HG02852 (cell line): ENCODE results near the gene TMEM139.

Experiments
- ATAC-seq: cut with Tn5 transposase; IDR thresholded peaks from one replicate; pipeline ENCODE4 v1.9.1; 2021; ENCODE audit warnings: mild to moderate bottlenecking, moderate library complexity; ENCODE audit not compliant: unreplicated experiment

Gene TMEM139

DNA sequence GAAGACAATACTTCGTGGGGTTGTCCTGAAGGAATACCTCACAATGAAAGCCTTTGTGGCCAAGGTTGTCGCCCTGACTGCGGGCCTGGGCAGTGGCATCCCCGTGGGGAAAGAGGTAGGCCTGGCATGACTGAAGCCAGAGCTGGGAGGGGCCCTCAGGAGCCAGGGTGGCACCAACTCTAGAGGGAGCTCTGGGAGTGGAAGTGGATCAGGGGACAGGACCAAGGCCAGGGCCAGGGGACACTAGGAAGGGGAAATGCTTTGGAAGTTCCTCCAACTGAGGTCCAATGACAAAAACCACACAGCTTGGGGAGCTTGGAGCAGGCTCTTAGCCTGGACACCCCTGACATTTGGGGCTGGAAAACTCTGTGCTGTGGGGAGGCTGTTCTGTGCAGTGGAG, 37.0 kb downstream of the TMEM139 start:
- no peak for ATAC-seq

DNA sequence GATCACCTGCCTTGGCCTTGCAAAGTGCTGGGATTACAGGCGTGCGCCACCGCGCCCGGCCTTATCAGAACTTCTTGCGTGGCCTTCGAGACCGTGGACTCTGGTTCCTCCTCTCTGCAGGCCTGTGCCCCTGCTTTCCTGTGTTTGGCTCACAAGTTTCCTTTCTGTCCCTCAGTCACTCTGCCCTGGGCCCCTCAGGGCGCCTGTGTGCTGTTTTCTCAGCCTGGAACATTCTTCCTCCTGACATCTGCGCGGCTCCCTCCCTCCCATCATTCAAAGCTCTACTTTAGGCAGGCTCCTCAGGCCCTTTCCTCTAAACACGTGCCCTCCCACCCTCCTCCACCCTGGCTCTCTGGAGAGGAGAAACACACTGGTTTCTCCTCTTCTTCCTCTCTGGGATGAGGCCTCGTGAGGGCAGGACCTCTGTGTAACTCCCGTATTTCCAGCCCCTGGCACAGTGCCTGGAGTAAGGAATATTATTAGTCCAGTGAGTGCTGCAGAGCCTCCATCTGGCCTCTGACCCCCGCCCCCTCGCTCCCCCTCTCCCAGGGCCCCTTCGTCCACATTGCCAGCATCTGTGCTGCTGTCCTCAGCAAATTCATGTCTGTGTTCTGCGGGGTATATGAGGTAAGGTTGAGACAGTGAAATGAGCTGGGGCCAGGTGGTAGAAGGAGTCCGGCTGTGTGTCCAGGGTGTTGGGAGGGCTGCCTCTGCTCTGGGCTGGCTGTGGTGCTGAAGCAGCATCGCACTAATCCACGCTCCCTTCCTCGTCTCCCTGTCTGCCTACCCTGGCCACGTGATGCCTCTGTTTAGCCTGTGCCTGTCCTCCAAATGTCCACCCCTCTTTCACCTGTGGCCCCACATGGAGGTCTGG, 38.2 kb downstream of the TMEM139 start:
- ATAC-seq, result no peak

DNA sequence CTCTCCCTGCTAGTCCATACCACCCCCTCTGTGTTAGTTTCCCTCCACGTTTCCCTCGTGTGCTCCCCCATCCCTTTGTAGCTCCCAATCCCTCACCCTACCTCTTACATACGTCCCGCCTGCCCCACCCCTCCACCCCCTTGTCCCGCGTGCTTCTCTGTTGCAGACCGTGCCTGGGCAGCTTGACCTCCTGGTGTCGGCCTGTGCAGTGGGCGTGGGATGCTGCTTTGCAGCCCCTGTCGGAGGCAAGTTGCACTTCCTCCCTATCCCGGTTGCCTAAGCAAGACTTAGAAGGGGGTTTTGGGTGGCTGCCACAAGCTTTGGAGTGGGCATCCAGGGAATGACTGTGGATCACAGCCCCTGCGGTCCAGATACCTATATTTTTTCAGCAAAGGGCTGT, 38.9 kb downstream of the TMEM139 start:
- ATAC-seq, result no peak

DNA sequence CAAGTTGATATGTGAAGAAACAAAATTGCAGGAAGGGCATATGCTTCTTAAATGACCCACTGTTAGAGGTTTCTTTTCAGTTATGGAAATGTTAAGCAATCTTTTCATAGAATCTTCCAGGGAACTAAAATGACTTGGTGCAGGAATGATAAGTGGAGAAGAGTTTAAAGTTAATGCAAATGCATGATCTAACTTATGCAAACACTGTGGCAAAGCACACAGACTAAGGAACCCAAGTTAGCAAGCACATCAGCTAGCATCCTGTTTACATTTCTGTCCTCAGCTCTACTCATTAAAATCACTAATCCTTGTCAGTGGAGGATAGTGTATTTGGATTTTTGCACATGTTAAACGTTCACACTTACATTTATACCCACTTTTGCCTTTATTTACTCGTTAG, 40.5 kb downstream of the TMEM139 start:
- ATAC-seq, result no peak

DNA sequence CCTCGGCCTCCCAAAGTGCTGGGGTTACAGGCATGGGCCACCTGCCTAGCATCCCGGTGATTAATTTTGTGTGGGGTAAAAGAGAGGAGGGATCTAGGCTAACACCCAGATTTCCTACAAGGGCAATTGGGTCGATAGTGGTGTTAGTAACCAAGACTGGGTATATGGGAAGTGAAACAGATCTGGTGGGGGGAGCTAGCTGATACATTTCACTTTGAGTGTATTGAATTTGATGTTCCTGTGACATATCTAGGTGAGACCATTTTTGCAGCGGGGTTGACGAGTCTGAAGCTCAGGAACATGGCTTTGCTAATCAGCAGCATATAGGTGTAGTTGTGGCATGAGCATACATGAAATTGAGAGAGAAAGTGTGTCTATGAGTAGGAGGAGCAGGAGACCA, 43.1 kb downstream of the TMEM139 start:
- ATAC-seq, result peak; percentile 61

DNA sequence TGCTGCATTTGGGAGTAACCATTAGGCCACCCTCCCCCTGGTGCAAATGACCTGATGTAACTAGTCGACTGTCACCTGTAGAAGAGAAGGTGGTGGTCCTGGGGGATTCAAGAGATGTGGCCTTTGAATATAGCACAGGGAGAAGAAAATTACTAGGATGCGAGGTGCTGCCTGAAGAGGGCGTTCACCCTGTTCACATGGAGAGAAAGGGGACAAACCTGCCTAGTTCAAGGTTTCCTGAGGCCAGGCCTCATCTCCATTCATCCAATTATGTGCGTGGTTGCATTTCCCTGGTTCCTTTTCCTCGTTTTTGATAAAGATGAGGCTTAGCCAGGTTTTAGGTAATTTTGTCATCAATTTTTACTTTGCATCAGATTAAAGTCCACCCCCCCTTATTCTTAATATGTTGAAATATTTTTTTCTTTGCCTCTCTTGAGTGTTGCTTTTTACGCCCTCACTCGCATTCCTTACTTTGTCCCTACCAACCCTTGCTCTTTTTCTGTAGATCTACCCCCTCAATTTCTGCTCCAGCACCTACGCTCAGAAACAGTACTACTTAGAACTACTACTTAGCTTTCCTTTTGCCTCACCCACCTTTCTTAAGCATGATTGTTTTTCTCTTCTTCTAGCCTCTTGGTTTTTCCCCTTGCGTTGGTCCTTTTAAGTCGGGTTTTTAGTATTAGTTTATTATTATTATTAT, 44.9 kb downstream of the TMEM139 start:
- no peak for ATAC-seq

DNA sequence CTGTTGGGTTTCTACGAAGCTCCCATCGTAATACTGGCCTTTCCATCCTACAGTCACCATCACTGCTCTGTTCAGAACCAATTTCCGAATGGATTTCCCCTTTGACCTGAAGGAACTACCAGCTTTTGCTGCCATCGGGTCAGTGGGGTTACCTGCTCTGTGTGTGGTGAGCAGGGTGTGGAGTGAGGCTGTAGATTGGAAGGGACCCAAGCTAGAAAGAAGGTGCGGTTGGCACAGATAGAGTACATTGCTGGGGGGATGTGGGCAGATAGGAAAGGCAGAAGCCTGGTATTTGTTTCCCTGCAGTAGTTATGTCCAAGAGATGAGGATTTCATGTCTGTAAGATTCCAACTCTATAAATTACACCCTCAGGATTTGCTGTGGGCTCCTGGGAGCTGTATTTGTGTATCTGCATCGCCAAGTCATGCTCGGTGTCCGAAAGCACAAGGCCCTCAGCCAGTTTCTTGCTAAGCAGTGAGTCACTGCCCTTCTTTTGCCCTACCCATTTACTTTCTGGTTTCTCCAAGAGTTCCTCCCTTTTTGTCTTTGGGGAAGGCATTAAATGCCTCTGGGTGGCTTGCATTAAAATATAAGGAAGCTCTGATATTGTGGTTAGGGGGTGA, 46.5 kb downstream of the TMEM139 start:
- no peak for ATAC-seq

DNA sequence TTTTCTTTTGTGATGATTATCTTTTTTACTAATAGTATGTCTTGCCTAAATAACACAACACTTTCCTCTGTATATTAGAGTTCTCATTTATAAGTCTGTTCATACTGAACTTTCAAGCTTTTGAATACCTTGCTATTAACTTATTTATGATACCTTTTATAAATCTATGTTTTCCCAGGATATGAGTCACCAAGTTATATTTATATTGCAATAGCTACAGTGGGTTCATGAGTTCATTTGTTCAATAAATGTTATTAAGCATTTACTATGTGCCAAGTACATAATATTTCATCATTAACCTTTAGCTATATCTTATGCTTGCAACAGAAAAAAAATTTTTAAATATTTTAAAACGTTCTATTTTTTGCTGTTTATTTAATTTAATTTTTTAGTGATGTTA, 49.5 kb downstream of the TMEM139 start:
- ATAC-seq, result no peak

DNA sequence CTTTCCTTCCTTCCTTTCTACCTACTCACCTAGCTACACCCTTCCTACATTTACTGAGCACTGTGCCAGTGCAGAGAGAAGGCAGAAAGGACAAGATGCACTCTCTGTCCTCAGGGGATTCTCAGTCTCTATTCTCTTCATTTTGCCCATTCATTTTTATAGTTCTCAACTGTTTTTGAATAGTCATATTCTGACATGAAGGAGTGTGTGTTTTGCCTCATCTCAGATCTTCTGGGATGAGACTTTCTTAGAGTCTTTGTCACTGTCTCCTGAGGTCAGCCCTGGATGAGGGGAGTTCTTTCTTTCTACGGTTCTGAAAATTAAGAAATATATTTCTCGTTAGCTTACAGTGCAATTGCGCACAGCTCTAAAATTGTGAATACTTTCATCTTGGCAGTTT, 52.5 kb downstream of the TMEM139 start:
- no peak for ATAC-seq
